Adipose tissue (tissue), 3 donors: ENCODE results near the gene CSF2RB. TPM values are rescaled to one million over a fixed set of nuclear protein-coding genes. Genes with fewer than 3 reads are reported as not detected.

Source experiments
- H3K27ac ChIP-seq: one replicate; pipeline ENCODE4 v1.5.1; 2013; ENCODE audit warnings: low read depth, low read length
- WGBS, 3 donors: extraction: QIAGEN DNeasy Blood & Tissue Kit; methylation state at CpG; one replicate each; pipeline ENCODE4 v1.1.7; 2013; 5-methylcytosine and 5-hydroxymethylcytosine counted together
- polyA plus RNA-seq, 3 donors: library from polyadenylated mRNA; stranded (reverse); fragments of 200-250 nt; gene quantifications; one replicate each; pipeline ENCODE4 v1.2.3, GENCODE V29; 2013
- donor health status: healthy with polysubstance abuse.
- donor health status: Bipolar disorder and iron deficiency.
- donor health status: healthy.

The CSF2RB gene
- polyA plus RNA-seq, 3 donors: 0.89 to 8.6 (median 4.9) TPM

- 69 to 88% (median 86%) methylated on average over 16 to 17 of the region's 17 CpGs for WGBS, 3 donors
- no peak overlapping the region for H3K27ac ChIP-seq
Measured at GRCh38 chr22:36950797-36951590, 37.6 kb downstream of the CSF2RB start.

- H3K27ac ChIP-seq: no peak overlapping the region
- WGBS, 3 donors: 64 to 90% (median 82%) methylated on average over 7 of the region's 7 CpGs
Measured at GRCh38 chr22:36951746-36952145, 38.3 kb downstream of the CSF2RB start.

- no peak overlapping the region for H3K27ac ChIP-seq
- WGBS, 3 donors: 66 to 84% (median 74%) methylated on average over 13 of the region's 13 CpGs
Measured at GRCh38 chr22:36953239-36954080, 40.0 kb downstream of the CSF2RB start.

- WGBS, 3 donors: 45 to 57% (median 52%) methylated on average over 10 of the region's 10 CpGs
- no peak overlapping the region for H3K27ac ChIP-seq
Measured at GRCh38 chr22:36954251-36955014, 41.0 kb downstream of the CSF2RB start.

GRCh38 chr22:36955691-36956090 lies 42.3 kb downstream of the CSF2RB start:
- H3K27ac ChIP-seq: no peak overlapping the region

GRCh38 chr22:36958366-36958765 lies 44.9 kb downstream of the CSF2RB start:
- no peak overlapping the region for H3K27ac ChIP-seq
- 69 to 82% (median 76%) methylated on average over 2 of the region's 2 CpGs for WGBS, 3 donors

More at GRCh38 chr22:36955691-36956090, 42.3 kb downstream of the CSF2RB start:
- 69 to 100% (median 94%) methylated on average over 1 of the region's 1 CpG for WGBS, 3 donors

- H3K27ac ChIP-seq: no peak overlapping the region
- WGBS, 3 donors: 51 to 65% (median 51%) methylated on average over 3 of the region's 3 CpGs
Measured at GRCh38 chr22:36961626-36962025, 48.2 kb downstream of the CSF2RB start.

GRCh38 chr22:36963302-36963701 lies 49.9 kb downstream of the CSF2RB start:
- WGBS, 3 donors: 44 to 70% (median 52%) methylated on average over 2 of the region's 2 CpGs

GRCh38 chr22:36964106-36964505 lies 50.7 kb downstream of the CSF2RB start:
- no peak overlapping the region for H3K27ac ChIP-seq

More at GRCh38 chr22:36963302-36963701, 49.9 kb downstream of the CSF2RB start:
- H3K27ac ChIP-seq: no peak overlapping the region

- no peak overlapping the region for H3K27ac ChIP-seq
- 57 to 71% (median 69%) methylated on average over 2 of the region's 2 CpGs for WGBS, 3 donors
Measured at GRCh38 chr22:36965696-36966095, 52.3 kb downstream of the CSF2RB start.

GRCh38 chr22:36966851-36967540 lies 53.6 kb downstream of the CSF2RB start:
- H3K27ac ChIP-seq: no peak overlapping the region
- 70 to 87% (median 71%) methylated on average over 11 of the region's 11 CpGs for WGBS, 3 donors

- WGBS, 3 donors: 78 to 88% (median 82%) methylated on average over 5 of the region's 5 CpGs
- H3K27ac ChIP-seq: no peak overlapping the region
Measured at GRCh38 chr22:36968249-36968964, 55.0 kb downstream of the CSF2RB start.

- 63 to 81% (median 75%) methylated on average over 19 of the region's 19 CpGs for WGBS, 3 donors
- no peak overlapping the region for H3K27ac ChIP-seq
Measured at GRCh38 chr22:36971341-36972125, 58.1 kb downstream of the CSF2RB start.

- WGBS, 3 donors: 89 to 91% (median 91%) methylated on average over 4 of the region's 4 CpGs
- no peak overlapping the region for H3K27ac ChIP-seq
Measured at GRCh38 chr22:36976606-36977005, 63.2 kb downstream of the CSF2RB start.

- WGBS, 3 donors: 17 to 26% (median 24%) methylated on average over 13 of the region's 13 CpGs
- no peak overlapping the region for H3K27ac ChIP-seq
Measured at GRCh38 chr22:36977401-36977861, 64.0 kb downstream of the CSF2RB start.

GRCh38 chr22:36977947-36978660 lies 64.7 kb downstream of the CSF2RB start:
- 13 to 15% (median 14%) methylated on average over 18 of the region's 18 CpGs for WGBS, 3 donors
- no peak overlapping the region for H3K27ac ChIP-seq
